Stomach (tissue), 4 donors: ENCODE measurements around the gene GRM3.

Experiments used
- EP300 ChIP-seq: sonication (generic); formaldehyde crosslinking; IDR thresholded peaks from one replicate; pipeline ENCODE4 v1.6.1; 2017; ENCODE audit warnings: antibody characterized with exemption
- POLR2AphosphoS5 ChIP-seq, 3 donors: sonication (generic); formaldehyde crosslinking; IDR thresholded peaks; one replicate each; pipeline ENCODE4 v1.6.1; 2016; ENCODE audit warnings: antibody characterized with exemption in 3 of 3

DNA sequence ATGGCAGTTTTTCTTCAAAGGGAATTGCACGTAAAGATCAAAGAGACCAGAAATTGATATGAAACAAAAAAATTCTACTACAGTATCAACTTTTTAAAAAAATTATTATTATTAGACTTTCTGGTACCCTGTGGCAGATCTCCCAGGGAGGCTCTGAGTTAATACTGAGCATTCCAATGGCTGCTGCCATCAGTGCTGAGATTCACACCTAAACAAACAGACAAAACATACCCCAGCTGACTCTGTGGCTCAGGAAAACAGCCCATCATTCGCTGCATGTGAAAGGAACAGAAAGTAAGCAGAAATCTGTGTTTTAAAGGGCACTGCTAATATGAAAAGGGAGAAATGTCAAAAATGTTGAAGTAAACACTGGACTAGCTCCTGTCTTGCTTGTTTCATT lies 118.4 kb downstream of the GRM3 start:
- no peak for TF ChIP-seq EP300
- no peak for TF ChIP-seq POLR2AphosphoS5 (IDR thresholded peaks at IDR 0.05)
